KOPT-K1 (cell line): ENCODE measurements around the gene GALNT15.

Experiments
- H3K27ac ChIP-seq: fragments of 200-600 bp; sonication (generic); 2 replicates; pipeline ENCODE4 v1.5.1; 2016; ENCODE audit warnings: antibody characterized with exemption, mild to moderate bottlenecking, low read depth, low read length; ENCODE audit not compliant: poor library complexity, severe bottlenecking
- H3K36me3 ChIP-seq: fragments of 200-600 bp; sonication (generic); 2 replicates; pipeline ENCODE4 v1.5.1; 2017; ENCODE audit warnings: antibody characterized with exemption, mild to moderate bottlenecking, low read length, moderate library complexity; ENCODE audit not compliant: insufficient read depth
- H3K9me3 ChIP-seq: fragments of 200-600 bp; sonication (generic); 2 replicates; pipeline ENCODE4 v1.5.1; 2017; ENCODE audit warnings: antibody characterized with exemption, low read length, mild to moderate bottlenecking; ENCODE audit not compliant: insufficient read depth, poor library complexity, severe bottlenecking

GALNT15 gene

DNA sequence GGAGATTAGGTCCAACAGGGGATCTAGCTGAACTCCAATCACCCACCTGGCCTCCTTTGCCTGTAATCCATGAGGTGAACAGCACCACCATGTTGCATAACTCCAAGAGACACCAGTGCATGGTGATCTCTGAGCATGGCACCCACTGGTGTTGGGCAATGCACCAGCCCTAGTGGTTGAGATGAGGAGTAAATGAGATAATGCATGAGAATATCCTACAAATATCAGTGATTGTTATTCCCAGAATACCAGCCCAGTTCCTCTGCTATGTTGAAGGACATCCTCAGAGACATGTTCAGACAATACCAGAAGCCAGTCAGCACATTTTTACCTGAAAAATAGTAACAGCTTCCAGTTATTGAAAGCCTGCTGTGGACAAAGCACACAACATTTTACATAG, 14.7 kb downstream of the GALNT15 start:
- Histone ChIP-seq H3K36me3 (no peaks in the 10 kb centered on the region), H3K9me3 (no peaks in the 10 kb centered on the region), H3K27ac (no peak overlapping the region)

DNA sequence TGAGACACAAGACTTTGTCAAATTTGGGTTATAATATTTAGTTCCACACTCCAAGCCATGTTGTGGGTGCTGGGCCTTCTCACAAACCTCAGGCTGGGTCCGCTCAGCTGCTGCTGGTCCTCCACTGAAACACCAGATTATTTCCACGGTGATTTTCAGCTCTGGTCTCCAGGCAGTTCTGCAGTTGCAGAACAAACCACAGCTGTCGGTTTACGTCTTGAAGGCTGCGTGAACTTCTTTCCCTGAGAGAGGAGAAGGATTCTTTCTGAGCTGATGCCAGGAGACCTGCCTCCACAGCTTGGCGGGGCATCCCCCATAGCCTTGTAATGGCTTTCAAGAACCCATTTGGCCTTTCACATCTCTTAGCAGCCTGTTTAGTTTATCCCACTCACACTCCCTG, 16.2 kb downstream of the GALNT15 start:
- H3K36me3 ChIP-seq: no peaks in the 10 kb centered on the region
- H3K27ac ChIP-seq: no peak overlapping the region
- H3K9me3 ChIP-seq: no peaks in the 10 kb centered on the region

DNA sequence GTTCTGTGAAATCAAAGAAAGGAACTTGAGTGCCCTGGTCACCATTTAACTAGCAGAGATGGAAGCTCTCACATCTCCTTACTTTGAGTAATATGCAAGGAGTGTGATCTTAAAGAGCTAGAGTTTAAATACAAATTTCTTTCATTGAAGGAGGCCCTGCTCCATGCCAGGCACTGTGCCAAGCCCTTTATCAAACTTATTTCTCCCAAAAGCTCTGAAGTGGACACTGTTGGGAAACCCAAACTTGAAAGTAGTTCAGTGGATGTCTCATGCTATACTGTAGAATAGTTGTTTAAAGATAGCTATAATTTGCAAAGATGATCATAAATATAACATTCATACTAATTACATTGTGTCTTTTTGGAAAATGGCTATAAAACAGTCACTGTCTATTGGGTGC, 17.1 kb downstream of the GALNT15 start:
- H3K9me3 ChIP-seq: no peaks in the 10 kb centered on the region
- H3K36me3 ChIP-seq: no peaks in the 10 kb centered on the region
- no peak overlapping the region for H3K27ac ChIP-seq

DNA sequence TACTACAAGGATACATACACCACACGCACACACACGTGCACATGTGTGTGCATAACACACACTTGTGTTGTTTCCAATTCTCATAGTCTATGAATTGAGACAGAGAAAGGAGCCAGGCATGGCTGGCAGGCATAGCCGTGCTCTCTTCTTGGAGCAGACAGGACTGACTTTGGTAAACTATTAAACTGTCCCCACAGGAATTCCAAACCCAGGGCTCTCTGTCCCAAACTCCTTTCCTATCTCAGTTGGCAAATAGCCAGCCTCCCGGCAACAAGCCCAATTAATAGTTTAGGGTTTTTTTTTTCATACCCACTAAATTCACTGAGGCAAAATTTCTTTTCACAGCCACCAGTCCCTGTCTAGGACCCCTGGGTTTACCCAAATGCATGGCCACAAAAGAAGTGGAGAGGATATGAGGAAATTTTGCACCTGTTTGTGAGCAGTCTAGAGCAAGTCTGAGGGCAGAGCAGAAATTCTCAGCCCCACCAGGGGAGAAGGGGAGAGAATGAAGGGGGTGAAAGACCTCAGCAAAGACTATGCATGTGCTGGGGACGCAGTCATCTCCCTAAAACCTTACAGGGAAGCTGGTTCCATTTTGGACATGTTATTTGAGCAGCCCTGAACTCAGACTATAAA, 17.8 kb downstream of the GALNT15 start:
- Histone ChIP-seq H3K36me3 (no peaks in the 10 kb centered on the region), H3K9me3 (no peaks in the 10 kb centered on the region), H3K27ac (no peak overlapping the region)

DNA sequence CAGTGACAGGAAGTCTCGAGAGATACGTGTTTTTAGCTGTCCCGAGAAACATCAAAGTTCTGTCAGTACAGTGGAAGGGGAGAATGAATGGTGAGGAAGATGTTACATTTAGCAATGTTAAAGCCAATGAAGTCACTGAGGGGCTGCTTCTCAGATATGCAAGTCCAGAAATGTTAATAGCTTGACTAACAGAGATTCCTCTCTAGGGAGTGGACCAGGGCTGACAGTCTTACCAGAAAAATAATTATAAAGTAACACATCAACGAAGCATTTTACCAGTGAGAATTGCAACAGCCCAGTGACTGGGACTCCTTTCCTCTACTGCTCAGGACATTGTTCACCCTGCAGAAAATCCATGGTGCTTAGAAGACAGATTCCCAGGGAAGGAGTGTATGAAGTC, 23.9 kb downstream of the GALNT15 start:
- no peaks in the 10 kb centered on the region for H3K36me3 ChIP-seq
- no peaks in the 10 kb centered on the region for H3K9me3 ChIP-seq
- no peak overlapping the region for H3K27ac ChIP-seq

DNA sequence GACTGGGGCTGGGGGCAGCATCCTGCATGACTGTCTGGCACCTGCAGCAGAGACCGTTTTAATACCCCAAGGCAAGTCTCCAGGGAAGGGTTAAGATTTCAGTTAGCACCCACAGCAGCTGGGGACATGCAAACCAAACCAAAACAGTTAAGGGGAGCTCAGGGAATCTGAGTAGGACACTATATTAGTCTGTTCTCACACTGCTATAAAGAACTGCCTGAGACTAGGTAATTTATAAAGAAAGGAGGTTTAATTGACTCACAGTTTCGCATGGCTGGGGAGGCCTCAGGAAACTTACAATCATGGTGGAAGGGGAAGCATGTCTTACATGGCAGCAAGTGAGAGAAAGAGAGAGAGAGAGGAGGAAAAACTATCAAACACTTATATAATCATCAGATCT, 25.3 kb downstream of the GALNT15 start:
- Histone ChIP-seq H3K27ac (no peak overlapping the region), H3K9me3 (no peaks in the 10 kb centered on the region), H3K36me3 (no peaks in the 10 kb centered on the region)

DNA sequence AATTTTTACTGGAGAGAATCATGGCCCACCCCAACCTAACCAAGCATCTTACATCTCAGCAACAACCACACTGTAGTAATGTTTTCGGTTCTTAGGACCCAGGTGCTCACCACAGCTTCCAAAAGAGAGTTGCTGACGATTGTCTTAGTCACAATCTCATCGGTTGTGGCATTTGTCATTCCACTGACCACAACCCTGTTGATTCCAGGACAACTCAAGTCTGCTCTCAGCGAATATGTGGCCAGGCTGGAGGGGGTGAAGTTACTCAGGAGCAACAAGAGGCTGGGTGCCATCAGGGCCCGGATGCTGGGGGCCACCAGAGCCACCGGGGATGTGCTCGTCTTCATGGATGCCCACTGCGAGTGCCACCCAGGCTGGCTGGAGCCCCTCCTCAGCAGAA, 25.9 kb downstream of the GALNT15 start:
- H3K27ac ChIP-seq: no peak overlapping the region
- no peaks in the 10 kb centered on the region for H3K36me3 ChIP-seq
- no peaks in the 10 kb centered on the region for H3K9me3 ChIP-seq

DNA sequence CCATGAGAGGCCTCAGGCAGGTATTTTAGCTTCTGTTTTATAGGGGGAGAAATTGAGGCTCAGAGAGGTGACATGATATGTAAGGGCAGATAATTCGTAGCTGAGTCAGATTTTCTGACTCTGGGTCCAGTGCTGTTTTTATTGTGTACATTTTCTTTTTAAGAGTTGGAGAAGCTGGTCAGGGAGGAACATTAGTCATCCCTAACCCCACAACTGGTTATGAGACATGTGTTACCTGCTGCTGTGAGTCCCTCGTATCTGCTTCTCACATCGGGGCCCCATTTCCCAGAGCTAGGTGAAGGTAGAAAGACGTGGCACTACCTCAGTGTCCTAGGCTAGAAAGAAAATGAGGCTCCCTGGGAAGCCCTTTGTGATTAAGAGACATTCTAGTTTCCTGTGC, 28.6 kb downstream of the GALNT15 start:
- Histone ChIP-seq H3K36me3 (no peaks in the 10 kb centered on the region), H3K9me3 (no peaks in the 10 kb centered on the region), H3K27ac (no peak overlapping the region)

DNA sequence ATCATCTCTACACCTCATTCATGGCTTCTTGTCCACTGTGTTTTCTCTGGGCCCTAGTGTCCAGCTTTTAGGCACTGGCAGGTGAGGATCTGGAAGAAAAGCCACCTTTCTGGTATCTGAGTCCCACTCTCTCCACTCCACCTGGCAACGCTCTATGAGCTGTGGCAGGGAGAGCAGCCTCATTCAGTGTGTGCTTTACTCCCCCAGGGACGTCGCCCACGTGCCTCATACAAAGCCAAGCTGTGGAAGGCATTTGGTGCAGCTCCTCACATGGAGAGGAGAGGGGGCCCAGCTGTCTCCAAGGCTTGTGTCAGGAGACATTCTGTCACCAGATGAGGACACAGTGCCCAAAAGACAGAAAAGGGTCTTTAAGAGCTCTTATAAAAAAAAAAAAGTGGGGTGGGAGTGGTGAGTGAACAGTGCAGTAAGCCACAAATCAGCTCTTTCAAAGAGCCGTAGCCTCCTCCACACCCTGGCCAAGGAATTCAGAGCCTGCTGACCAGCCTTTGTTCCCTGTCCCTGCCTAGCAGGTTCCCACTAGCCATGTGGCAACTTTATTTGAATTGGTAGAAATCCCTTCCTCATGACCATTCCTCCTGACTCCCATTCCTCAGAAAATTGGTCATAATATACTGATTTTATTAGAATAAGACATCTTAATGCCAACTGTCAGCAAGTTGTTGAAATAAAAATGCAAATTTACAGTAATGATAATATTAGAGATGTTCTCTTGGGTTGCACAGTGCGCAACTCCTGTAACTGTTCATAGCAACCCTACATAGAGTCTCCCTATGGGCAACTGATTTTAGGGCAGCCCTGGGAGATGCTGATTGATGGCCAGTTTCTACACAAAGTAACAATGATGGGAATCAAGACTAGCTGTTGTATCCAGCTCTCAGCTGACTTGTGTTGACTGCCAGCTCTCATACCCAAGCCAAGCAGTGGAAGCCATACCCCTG, 29.5 kb downstream of the GALNT15 start:
- Histone ChIP-seq H3K36me3 (no peaks in the 10 kb centered on the region), H3K27ac (no peak overlapping the region), H3K9me3 (no peaks in the 10 kb centered on the region)

DNA sequence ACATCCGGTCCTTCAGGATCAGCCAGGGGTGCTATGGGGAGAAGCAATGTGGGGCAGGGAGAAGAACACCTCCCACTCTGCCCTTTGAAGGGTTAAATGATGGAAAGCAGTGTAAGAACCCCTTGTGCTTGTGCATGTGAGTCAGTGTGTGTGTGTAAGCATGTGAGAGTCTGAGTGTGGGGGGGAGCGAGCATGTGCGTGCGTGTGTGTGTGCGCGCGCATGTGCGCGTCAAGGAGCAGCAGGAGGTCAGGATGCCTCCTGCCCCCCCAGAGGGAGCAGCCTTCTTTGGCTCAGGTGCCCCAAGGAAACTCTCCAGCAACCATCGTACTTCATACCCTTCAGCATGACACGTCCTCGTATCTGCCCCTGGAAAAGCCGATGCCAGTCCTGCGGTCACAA, 30.3 kb downstream of the GALNT15 start:
- no peaks in the 10 kb centered on the region for H3K36me3 ChIP-seq
- H3K9me3 ChIP-seq: no peaks in the 10 kb centered on the region
- no peak overlapping the region for H3K27ac ChIP-seq

DNA sequence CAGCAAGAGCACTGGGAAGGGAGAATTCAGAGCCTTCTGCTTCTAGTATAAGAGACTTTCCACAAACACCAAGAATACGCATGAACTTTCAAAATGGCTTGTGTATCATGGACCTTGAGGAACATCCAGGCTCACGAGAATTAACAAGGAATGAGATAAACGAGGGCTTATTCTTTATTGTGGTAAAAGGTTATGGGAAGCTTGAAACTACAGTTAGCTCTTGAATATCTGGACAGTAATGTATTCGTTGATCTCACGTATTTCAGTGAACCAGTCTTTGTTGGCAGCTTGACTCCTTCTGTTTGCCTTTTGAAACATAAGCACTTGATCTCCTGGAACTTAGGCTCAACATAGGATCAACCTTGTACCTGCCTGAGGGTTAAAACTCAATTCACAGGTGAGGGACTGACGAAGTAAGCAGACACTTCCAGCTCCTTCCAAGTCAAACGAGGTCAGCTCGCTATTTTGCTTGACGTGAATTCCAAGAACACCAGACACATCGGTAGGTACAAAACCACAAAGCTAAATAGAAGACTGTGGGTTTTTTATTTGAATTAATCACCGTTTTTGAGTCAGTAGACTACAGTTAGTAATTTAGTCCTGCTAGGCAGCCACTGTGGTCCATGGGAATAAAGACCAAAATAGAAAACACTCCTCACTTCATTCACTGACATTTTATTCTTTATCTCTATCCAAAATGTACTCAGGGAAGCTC, 30.8 kb downstream of the GALNT15 start:
- Histone ChIP-seq H3K27ac (no peak overlapping the region), H3K9me3 (no peaks in the 10 kb centered on the region), H3K36me3 (no peaks in the 10 kb centered on the region)

DNA sequence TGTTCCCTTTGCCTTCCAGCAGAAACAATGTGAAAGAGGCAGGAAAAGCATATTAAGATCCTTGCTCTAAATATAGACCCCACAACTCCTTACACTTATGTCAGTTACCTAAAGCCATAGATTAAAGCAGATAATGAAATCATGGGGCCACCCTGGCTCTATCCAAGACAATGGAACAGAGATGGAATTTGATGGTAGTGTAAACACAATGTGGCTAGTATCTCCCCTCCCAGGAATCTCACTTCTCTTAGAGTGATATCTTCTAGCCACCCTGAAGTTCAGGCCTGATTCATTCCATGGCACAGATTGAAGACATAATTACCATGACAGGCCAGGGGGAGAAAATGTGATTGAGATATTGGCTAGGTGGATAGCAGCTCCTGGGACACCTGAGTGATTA, 32.6 kb downstream of the GALNT15 start:
- no peaks in the 10 kb centered on the region for H3K36me3 ChIP-seq
- no peak overlapping the region for H3K27ac ChIP-seq
- H3K9me3 ChIP-seq: no peaks in the 10 kb centered on the region

DNA sequence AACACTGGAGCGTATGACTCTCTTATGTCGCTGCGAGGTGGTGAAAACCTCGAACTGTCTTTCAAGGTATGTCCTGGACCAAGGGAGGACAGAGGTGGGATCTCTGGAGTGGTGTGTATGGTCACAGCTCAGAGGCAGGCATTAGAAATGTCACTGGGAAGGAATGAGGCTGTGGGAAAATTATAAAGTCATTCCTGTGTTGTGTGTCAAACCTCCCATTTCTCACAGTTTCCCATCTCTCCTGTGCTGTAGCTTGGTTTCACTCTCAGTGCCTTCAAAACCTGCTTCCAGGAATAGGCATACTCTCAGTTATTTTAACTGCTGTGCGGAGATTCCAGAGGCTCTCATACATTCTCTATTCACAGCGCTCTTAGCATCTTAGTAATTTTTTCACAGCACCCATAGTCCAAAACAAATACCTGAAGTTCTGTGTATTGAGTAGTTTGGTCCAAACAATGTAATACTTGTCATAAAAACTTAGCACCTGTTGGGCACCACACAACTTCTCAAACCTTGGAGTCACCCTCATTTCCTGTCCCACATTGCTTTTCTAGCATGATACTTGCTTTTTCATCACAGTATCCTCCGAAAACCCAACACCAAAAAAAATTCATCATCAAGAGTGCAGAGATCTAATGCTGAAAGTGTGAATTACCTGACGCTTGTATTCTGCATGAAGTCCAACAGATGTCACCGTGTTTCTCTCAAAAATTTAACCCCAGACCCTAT, 36.9 kb downstream of the GALNT15 start:
- Histone ChIP-seq H3K9me3 (no peaks in the 10 kb centered on the region), H3K27ac (no peak overlapping the region), H3K36me3 (no peaks in the 10 kb centered on the region)

DNA sequence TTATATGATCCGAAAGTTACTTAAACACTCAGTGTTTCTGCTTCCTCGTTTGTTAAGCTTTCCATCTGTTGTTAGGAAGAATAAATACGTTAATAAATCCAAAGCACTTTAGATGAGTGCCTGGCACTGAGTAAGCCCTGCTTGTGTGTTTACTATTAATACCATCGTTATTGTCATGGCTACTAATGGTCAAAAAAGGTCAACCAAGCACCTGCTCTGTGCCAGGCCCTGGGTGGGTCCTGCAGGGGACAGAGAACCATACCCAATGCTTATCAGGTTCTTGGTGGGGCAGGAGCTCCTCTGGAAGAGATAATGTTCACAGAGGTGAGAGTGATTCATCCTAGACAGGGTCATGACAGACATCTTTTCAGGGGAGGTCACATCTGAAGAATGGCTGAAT, 39.9 kb downstream of the GALNT15 start:
- H3K36me3 ChIP-seq: no peaks in the 10 kb centered on the region
- H3K9me3 ChIP-seq: no peaks in the 10 kb centered on the region
- no peak overlapping the region for H3K27ac ChIP-seq
